GM12878 (cell line): Measurements from ENCODE around the gene TTC23. TPM values are rescaled to one million over a fixed set of nuclear protein-coding genes. Genes with fewer than 3 reads are reported as not detected.

Experiments
- ATAC-seq: fragments of 200-7000 bp; cut with Tn5 transposase; 3 replicates; pipeline ENCODE4 v1.9.1; 2020; ENCODE audit warnings: mild to moderate bottlenecking, moderate library complexity
- BruUV-seq: library from RNA; stranded (reverse); fragments of 400-500 nt; replicated peaks from 2 replicates; lab custom pipeline; 2021; lab: Mats Ljungman, UMichigan
- CTCF ChIA-PET: fragments of 300-600 bp; sonication (Branson Sonifier 250); formaldehyde crosslinking; extraction: SDS; loops from one replicate; lab custom pipeline; 2021; ENCODE audit warnings: inconsistent platforms; lab: Yijun Ruan, JAX
- POLR2A ChIA-PET: fragments of 350-600 bp; formaldehyde crosslinking; extraction: SDS; loops from one replicate; lab custom pipeline; 2021; ENCODE audit warnings: inconsistent platforms; lab: Charles Lee
- RAD21 ChIA-PET: fragments of 300-600 bp; sonication (Branson Sonifier 250); formaldehyde crosslinking; loops from one replicate; lab custom pipeline; 2023; ENCODE audit warnings: antibody characterized with exemption; ENCODE audit not compliant: unreplicated experiment; lab: Charles Lee
- SMC1A ChIA-PET: fragments of 300-600 bp; sonication (Branson Sonifier 250); formaldehyde crosslinking; loops from one replicate; lab custom pipeline; 2023; ENCODE audit not compliant: unreplicated experiment, uncharacterized antibody; lab: Charles Lee
- DNase-seq: peaks from one replicate; pipeline ENCODE4 v3.0.0-alpha.2; 2011; ENCODE audit warnings: low read depth, low spot score
- FAIRE-seq: peaks from 3 replicates; lab custom pipeline; 2011; peaks lifted over from hg19 to GRCh38; lab: Jason Lieb, UNC
- H2AFZ ChIP-seq: 2 replicates; pipeline ENCODE4 v1.6.0; 2011; ENCODE audit warnings: low read depth, low read length, control low read depth; ENCODE audit not compliant: control insufficient read depth
- H3K27ac ChIP-seq: 2 replicates; pipeline ENCODE4 v1.5.1; 2011; ENCODE audit warnings: control low read depth; ENCODE audit not compliant: control insufficient read depth, insufficient read depth
- H3K27me3 ChIP-seq, 2 experiments: replicated peaks in 1 of 2; 2 replicates each; pipeline versions ENCODE4 v1.6.0 to v1.6.1; 2011; ENCODE audit warnings: low read length in 1 of 2; ENCODE audit not compliant: control insufficient read depth in 2 of 2, insufficient read depth in 2 of 2
- H3K36me3 ChIP-seq, 2 experiments: 2 replicates each; pipeline ENCODE4 v1.5.1; 2011; ENCODE audit warnings: low read length in 1 of 2; ENCODE audit not compliant: control insufficient read depth in 2 of 2, insufficient read depth in 2 of 2
- H3K4me1 ChIP-seq: 2 replicates; pipeline ENCODE4 v1.6.1; 2011; ENCODE audit warnings: mild to moderate bottlenecking, low read length, moderate library complexity, mixed read lengths; ENCODE audit not compliant: control insufficient read depth, insufficient read depth
- H3K4me2 ChIP-seq: 2 replicates; pipeline ENCODE4 v1.6.0; 2011; ENCODE audit warnings: control low read depth; ENCODE audit not compliant: control insufficient read depth, insufficient read depth
- H3K4me3 ChIP-seq: fragments of 200-600 bp; sonication (generic); 2 replicates; pipeline ENCODE4 v1.5.1; 2016
- H3K79me2 ChIP-seq: 2 replicates; pipeline ENCODE4 v1.6.0; 2011; ENCODE audit warnings: low read length; ENCODE audit not compliant: control insufficient read depth, insufficient read depth
- H3K9ac ChIP-seq: 2 replicates; pipeline ENCODE4 v1.8.0; 2011; ENCODE audit warnings: low read length, control low read depth, mixed read lengths; ENCODE audit not compliant: control insufficient read depth, insufficient read depth
- H3K9me3 ChIP-seq: replicated peaks from 3 replicates; pipeline ENCODE4 v1.5.1; 2011; ENCODE audit warnings: mild to moderate bottlenecking, low read length; ENCODE audit not compliant: control insufficient read depth, insufficient read depth
- H4K20me1 ChIP-seq: 2 replicates; pipeline ENCODE4 v1.6.0; 2011; ENCODE audit not compliant: control insufficient read depth, insufficient read depth
- ATF3 ChIP-seq: IDR thresholded peaks from 2 replicates; pipeline ENCODE4 v1.6.1; 2011; ENCODE audit warnings: low read depth, mild to moderate bottlenecking, low read length, moderate library complexity, borderline replicate concordance; ENCODE audit errors: extremely low read depth
- ATF7 ChIP-seq: fragments of 450-650 bp; IDR thresholded peaks from 2 replicates; pipeline ENCODE4 v1.6.1; 2016; ENCODE audit warnings: low read depth, mild to moderate bottlenecking
- BCL11A ChIP-seq: IDR thresholded peaks from 2 replicates; pipeline ENCODE4 v1.6.1; 2011; ENCODE audit warnings: low read depth, low read length
- BHLHE40 ChIP-seq, 2 experiments: fragments of 450-650 bp in 1 of 2; IDR thresholded peaks; 2 replicates each; pipeline ENCODE4 v1.6.1; 2011 to 2017; ENCODE audit warnings: low read depth in 2 of 2, borderline replicate concordance in 1 of 2, improper control_type of control experiment in 1 of 2, low read length in 1 of 2, mild to moderate bottlenecking in 1 of 2
- EED ChIP-seq: sonication (generic); IDR thresholded peaks from 2 replicates; pipeline ENCODE4 v1.6.1; 2016; ENCODE audit warnings: antibody characterized with exemption, low read depth
- ESRRA ChIP-seq: IDR thresholded peaks from 2 replicates; pipeline ENCODE4 v1.6.1; 2012; ENCODE audit warnings: mild to moderate bottlenecking, low read length, improper control_type of control experiment
- RAD21 ChIP-seq: IDR thresholded peaks from 2 replicates; pipeline ENCODE4 v1.6.1; 2011; ENCODE audit warnings: mild to moderate bottlenecking, low read depth, low read length, moderate library complexity; ENCODE audit not compliant: insufficient read depth
- RCOR1 ChIP-seq: conservative IDR thresholded peaks from 2 replicates; pipeline ENCODE4 v1.6.1; 2012; ENCODE audit warnings: low read depth, low read length, improper control_type of control experiment
- RELA ChIP-seq: fragments of 450-650 bp; IDR thresholded peaks from 2 replicates; pipeline ENCODE4 v1.8.0; 2014; ENCODE audit warnings: borderline replicate concordance; ENCODE audit not compliant: partially characterized antibody
- RELB ChIP-seq: fragments of 450-650 bp; IDR thresholded peaks from 2 replicates; pipeline ENCODE4 v1.6.1; 2017; ENCODE audit warnings: low read depth, mild to moderate bottlenecking, moderate library complexity
- RUNX3 ChIP-seq: IDR thresholded peaks from 2 replicates; pipeline ENCODE4 v1.6.1; 2012; ENCODE audit warnings: low read length, inconsistent platforms
- SKIL ChIP-seq: fragments of 450-650 bp; IDR thresholded peaks from 2 replicates; pipeline ENCODE4 v1.6.1; 2017; ENCODE audit warnings: mild to moderate bottlenecking, low read depth, inconsistent platforms; ENCODE audit not compliant: poor library complexity, severe bottlenecking
- SREBF1 ChIP-seq: IDR thresholded peaks from 2 replicates; pipeline ENCODE4 v1.6.1; 2012; ENCODE audit warnings: mild to moderate bottlenecking, low read length
- TCF3 ChIP-seq: IDR thresholded peaks from 2 replicates; pipeline ENCODE4 v1.6.1; 2012; ENCODE audit warnings: low read depth, mild to moderate bottlenecking, low read length, borderline replicate concordance; ENCODE audit not compliant: insufficient read depth
- ZBED1 ChIP-seq: IDR thresholded peaks from 2 replicates; pipeline ENCODE4 v1.6.1; 2016; ENCODE audit warnings: borderline replicate concordance
- ZNF24 ChIP-seq: fragments of 450-650 bp; IDR thresholded peaks from 2 replicates; pipeline ENCODE4 v1.6.1; 2017; ENCODE audit warnings: antibody characterized with exemption, mild to moderate bottlenecking
- ZNF592 ChIP-seq: fragments of 450-650 bp; IDR thresholded peaks from 2 replicates; pipeline ENCODE4 v1.6.1; 2017; ENCODE audit warnings: mild to moderate bottlenecking, moderate library complexity
- WGBS: methylation state at CpG from one replicate; pipeline ENCODE4 v1.1.6; 2016; ENCODE audit warnings: low lambda C conversion rate; ENCODE audit not compliant: insufficient replicate concordance, insufficient coverage; ENCODE audit errors: missing lambda C conversion rate; 5-methylcytosine and 5-hydroxymethylcytosine counted together
- in situ Hi-C: fragments of 300-500 bp; cut with MboI; formaldehyde crosslinking; loops from 9 replicates; pipeline ENCODE4 v1.14.3; 2018; ENCODE audit warnings: mixed read lengths
- intact Hi-C: fragments of 100-400 bp; cut with micrococcal nuclease; formaldehyde crosslinking; loops from one replicate; pipeline ENCODE4 v1.14.2; 2022; ENCODE audit not compliant: unreplicated experiment
- polyA plus RNA-seq, 11 experiments: library from polyadenylated mRNA; depleted of rRNA in 4 of 11; unstranded in 6 of 11; stranded (reverse) in 5 of 11; fragments of >200 nt; fragmentation: Nextera tagmentation in 4 of 11; fragmentation: Illumina TruSeq in 1 of 11; extraction: Ambion mirVana in 4 of 11; extraction: Trizol in 1 of 11; gene quantifications; 1 replicate in 1 of 11; 2 replicates in 10 of 11; pipeline versions ENCODE4 v1.2.1 to v1.2.3, GENCODE V29; 2011 to 2016; ENCODE audit warnings: inconsistent platforms in 2 of 11, missing spikeins in 2 of 11, low read depth in 1 of 11
- total RNA-seq, 4 experiments: library from RNA; depleted of rRNA in 3 of 4; stranded (reverse); fragments of >200 nt in 3 of 4; fragmentation: Illumina TruSeq in 1 of 4; extraction: Trizol in 1 of 4; gene quantifications; 2 replicates each; pipeline versions ENCODE4 v1.2.1 to v1.2.3, GENCODE V29; 2013 to 2021

The TTC23 gene
- total and polyA plus RNA-seq, 10 of the 15 experiments (the other 5 are each of a cell fraction or from before 2014, with no cell fraction given) = 1.2 to 9.0 (median 6.5) TPM

- Histone ChIP-seq H3K27me3 (no peaks in the 10 kb centered on the region), H3K9me3 (no peaks in the 10 kb centered on the region), H3K4me2 (no peak overlapping the region), H3K4me1 (no peaks in the 10 kb centered on the region), H3K27ac (no peak overlapping the region), H2AFZ (no peak overlapping the region), H3K79me2 (no peaks in the 10 kb centered on the region), H3K4me3 (no peak overlapping the region), H4K20me1 (no peaks in the 10 kb centered on the region), H3K9ac (no peak overlapping the region), H3K36me3 (no peaks in the 10 kb centered on the region)
- no peak for ATAC-seq
- intact Hi-C loops (loop anchor here (5.0 to 10.0 kb wide), 2 partner anchors 435 to 767 kb away; no protein-coding TSS in a partner anchor), in situ Hi-C loops (loop anchor here (5.0 to 10.0 kb wide), 2 partner anchors 115 to 437 kb away; no protein-coding TSS in a partner anchor)
- CTCF ChIA-PET = interaction anchor here (0.6 to 7.2 kb wide), 5 partner anchors 105 to 1247 kb away, joined by 3 to 111 read pairs (median 4); no protein-coding TSS in a partner anchor
- RAD21 ChIA-PET = no interaction called here
- BruUV-seq = no TSS peak
- WGBS = 73% methylated on average over 4 of the region's 4 CpGs
- no peak for FAIRE-seq
- POLR2A ChIA-PET = no interaction called here
- no peak for DNase-seq
- SMC1A ChIA-PET = interaction anchor here (1.1 to 5.8 kb wide), 3 partner anchors 106 to 356 kb away, joined by 3 to 45 read pairs (median 16); partner anchors contain the start of gene SYNM
- TF ChIP-seq RUNX3 = no peak
- no peak for TF ChIP-seq RELA
- TF ChIP-seq TCF3 = no peak
- TF ChIP-seq BHLHE40 (IDR thresholded peaks at IDR 0.05; ENCODE audit: borderline replicate concordance in 1 of 2, low read depth in 2 of 2, low read length in 1 of 2) = no peak
- TF ChIP-seq ZNF592 = no peak
- TF ChIP-seq ZBED1 = no peak
- no peak for TF ChIP-seq RAD21
- TF ChIP-seq ZNF24 = no peak
- no peak for TF ChIP-seq RCOR1
- no peak for TF ChIP-seq BCL11A
- no peak for TF ChIP-seq EED
- no peak for TF ChIP-seq ESRRA
- no peak for TF ChIP-seq SREBF1
- no peak for TF ChIP-seq RELB
- no peak for TF ChIP-seq ATF3
- TF ChIP-seq SKIL = no peak
- no peak for TF ChIP-seq ATF7
Observed at GRCh38 chr15:99211926-99212325, 37.5 kb downstream of the TTC23 start.
